Left lung (tissue), 10 donors: ENCODE data around the gene XKR3. TPM values are rescaled to one million over a fixed set of nuclear protein-coding genes. Genes with fewer than 3 reads are reported as not detected.

ENCODE experiments used
- ATAC-seq: fragments of 200-7000 bp; cut with Tn5 transposase; one replicate; pipeline ENCODE4 v1.9.1; 2020; ENCODE audit warnings: moderate library complexity
- DNase-seq, 4 donors: peaks; one replicate each; pipeline ENCODE4 v3.0.0-alpha.2; 2013 to 2020
- H3K27ac ChIP-seq, 2 donors: fragments of 200-600 bp; sonication (generic) in 1 of 2; one replicate each; pipeline versions ENCODE4 v1.5.0 to v1.8.0; 2020 to 2021
- H3K27me3 ChIP-seq, 2 donors: fragments of 200-600 bp; sonication (generic) in 1 of 2; one replicate each; pipeline versions ENCODE4 v1.5.0 to v1.8.0; 2020 to 2021
- H3K36me3 ChIP-seq, 2 donors: fragments of 200-600 bp; sonication (generic) in 1 of 2; one replicate each; pipeline versions ENCODE4 v1.5.0 to v1.8.0; 2020 to 2021
- H3K4me1 ChIP-seq, 2 donors: fragments of 200-600 bp; one replicate each; pipeline ENCODE4 v1.8.0; 2021
- H3K4me3 ChIP-seq, 2 donors: fragments of 200-600 bp; sonication (generic) in 1 of 2; one replicate each; pipeline versions ENCODE4 v1.5.0 to v1.8.0; 2020 to 2021; ENCODE audit warnings: mild to moderate bottlenecking in 1 of 2
- H3K9me3 ChIP-seq, 2 donors: fragments of 200-600 bp; sonication (generic) in 1 of 2; one replicate each; pipeline versions ENCODE4 v1.5.0 to v1.8.0; 2020 to 2021
- intact Hi-C, 2 donors: fragments of 100-400 bp; cut with DNase I; formaldehyde crosslinking; loops; one replicate each; pipeline versions ENCODE4 v1.11.2 to v1.14.2; 2022
- polyA plus RNA-seq, 6 donors: library from polyadenylated mRNA; unstranded; fragments of 120-200 nt; gene quantifications; one replicate each; pipeline ENCODE4 v1.2.1, GENCODE V29; 2013; ENCODE audit not compliant: insufficient read length in 6 of 6
- total RNA-seq, 2 donors: library from RNA; stranded (reverse); fragmentation: NEBNext Ultra II Directional; extraction: Animal tissue kit (Norgen Biotek cat#: 25700); gene quantifications; one replicate each; pipeline ENCODE4 v1.2.1, GENCODE V29; 2021
- TF ChIP-seq, protein P1 (sequence below), 2 donors: fragments of 200-600 bp; sonication (generic) in 1 of 2; IDR thresholded peaks; one replicate each; pipeline versions ENCODE4 v1.5.0 to v1.8.0; 2021; ENCODE audit warnings: antibody characterized with exemption in 2 of 2
- donor health status: DM: no; HTN: yes; CAD: no.
- donor health status: DM: no; HTN: no; CAD: no.

XKR3 gene
- total and polyA plus RNA-seq, 8 donors = 0.15 to 0.31 TPM; not detected in 6

DNA sequence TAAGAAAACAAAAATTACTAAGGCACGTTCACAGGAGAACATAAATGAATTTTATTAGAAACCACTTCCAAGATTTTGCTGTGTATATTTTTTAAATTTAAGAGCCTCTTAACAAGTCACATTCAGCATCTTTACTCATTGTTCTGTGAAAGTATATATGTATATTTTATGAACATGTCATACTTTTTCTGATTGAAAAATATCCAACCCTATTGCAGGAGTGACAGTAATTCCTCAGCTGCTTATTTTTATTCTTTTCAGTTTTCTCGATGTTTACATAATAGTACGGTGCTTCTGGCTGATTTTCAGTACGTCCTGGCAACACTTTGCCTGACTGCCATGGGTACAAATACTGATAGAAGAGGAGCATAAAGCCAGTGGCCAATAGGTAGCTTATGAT, 41.8 kb downstream of the XKR3 start:
- no peak overlapping the region for H3K27ac ChIP-seq
- DNase-seq (no peak), ATAC-seq (no peak)
- intact Hi-C loops = no loop called here
- TF ChIP-seq, protein P1, sequence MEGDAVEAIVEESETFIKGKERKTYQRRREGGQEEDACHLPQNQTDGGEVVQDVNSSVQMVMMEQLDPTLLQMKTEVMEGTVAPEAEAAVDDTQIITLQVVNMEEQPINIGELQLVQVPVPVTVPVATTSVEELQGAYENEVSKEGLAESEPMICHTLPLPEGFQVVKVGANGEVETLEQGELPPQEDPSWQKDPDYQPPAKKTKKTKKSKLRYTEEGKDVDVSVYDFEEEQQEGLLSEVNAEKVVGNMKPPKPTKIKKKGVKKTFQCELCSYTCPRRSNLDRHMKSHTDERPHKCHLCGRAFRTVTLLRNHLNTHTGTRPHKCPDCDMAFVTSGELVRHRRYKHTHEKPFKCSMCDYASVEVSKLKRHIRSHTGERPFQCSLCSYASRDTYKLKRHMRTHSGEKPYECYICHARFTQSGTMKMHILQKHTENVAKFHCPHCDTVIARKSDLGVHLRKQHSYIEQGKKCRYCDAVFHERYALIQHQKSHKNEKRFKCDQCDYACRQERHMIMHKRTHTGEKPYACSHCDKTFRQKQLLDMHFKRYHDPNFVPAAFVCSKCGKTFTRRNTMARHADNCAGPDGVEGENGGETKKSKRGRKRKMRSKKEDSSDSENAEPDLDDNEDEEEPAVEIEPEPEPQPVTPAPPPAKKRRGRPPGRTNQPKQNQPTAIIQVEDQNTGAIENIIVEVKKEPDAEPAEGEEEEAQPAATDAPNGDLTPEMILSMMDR (IDR thresholded peaks at IDR 0.05) = no peak
- no peaks in the 10 kb centered on the region for H3K27me3 ChIP-seq
- H3K9me3 ChIP-seq = no peaks in the 10 kb centered on the region
- no peak overlapping the region for H3K4me3 ChIP-seq
- H3K4me1 ChIP-seq = no peaks in the 10 kb centered on the region
- H3K36me3 ChIP-seq = no peaks in the 10 kb centered on the region

DNA sequence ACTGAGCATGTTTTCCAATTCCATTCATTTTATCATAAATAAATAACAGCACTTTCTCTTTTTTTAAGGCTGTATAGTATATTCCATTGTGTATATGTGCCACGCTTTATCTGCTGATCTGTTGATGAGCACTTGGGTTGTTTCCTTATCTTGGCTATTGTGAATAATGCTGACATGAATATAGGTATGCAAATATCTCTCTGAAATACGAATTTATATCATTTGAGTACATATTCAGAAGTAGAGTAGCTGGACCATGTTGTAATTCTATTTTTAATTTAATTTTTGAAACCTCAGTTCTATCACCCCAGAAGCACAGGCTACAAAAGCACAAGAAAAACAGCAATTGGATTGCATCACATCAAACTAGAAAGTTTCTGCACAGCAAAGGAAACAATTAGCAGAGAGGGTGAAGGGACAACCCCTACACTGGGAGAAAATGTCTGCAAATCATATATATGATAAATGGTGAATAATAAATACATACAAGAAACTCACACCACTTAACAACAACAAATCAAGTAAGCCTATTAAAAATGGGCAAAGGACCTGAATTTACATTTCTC, 43.4 kb downstream of the XKR3 start:
- no peak for ATAC-seq
- intact Hi-C loops = no loop called here
- no peaks in the 10 kb centered on the region for H3K9me3 ChIP-seq
- no peaks in the 10 kb centered on the region for H3K4me1 ChIP-seq
- H3K27me3 ChIP-seq = no peaks in the 10 kb centered on the region
- H3K27ac ChIP-seq = no peak overlapping the region
- no peak overlapping the region for H3K4me3 ChIP-seq
- H3K36me3 ChIP-seq = no peaks in the 10 kb centered on the region
- no peak for DNase-seq
- TF ChIP-seq, protein P1 (IDR thresholded peaks at IDR 0.05) = no peak

- no peak overlapping the region for H3K27ac ChIP-seq
- no peaks in the 10 kb centered on the region for H3K9me3 ChIP-seq
- no peak overlapping the region for H3K4me3 ChIP-seq
- DNase-seq (no peak), ATAC-seq (no peak)
- H3K36me3 ChIP-seq = no peaks in the 10 kb centered on the region
- no peaks in the 10 kb centered on the region for H3K4me1 ChIP-seq
- intact Hi-C loops = no loop called here
- no peaks in the 10 kb centered on the region for H3K27me3 ChIP-seq
- TF ChIP-seq, protein P1 (IDR thresholded peaks at IDR 0.05) = no peak
Observed at GRCh38 chr22:16781074-16781763, 44.0 kb downstream of the XKR3 start.

DNA sequence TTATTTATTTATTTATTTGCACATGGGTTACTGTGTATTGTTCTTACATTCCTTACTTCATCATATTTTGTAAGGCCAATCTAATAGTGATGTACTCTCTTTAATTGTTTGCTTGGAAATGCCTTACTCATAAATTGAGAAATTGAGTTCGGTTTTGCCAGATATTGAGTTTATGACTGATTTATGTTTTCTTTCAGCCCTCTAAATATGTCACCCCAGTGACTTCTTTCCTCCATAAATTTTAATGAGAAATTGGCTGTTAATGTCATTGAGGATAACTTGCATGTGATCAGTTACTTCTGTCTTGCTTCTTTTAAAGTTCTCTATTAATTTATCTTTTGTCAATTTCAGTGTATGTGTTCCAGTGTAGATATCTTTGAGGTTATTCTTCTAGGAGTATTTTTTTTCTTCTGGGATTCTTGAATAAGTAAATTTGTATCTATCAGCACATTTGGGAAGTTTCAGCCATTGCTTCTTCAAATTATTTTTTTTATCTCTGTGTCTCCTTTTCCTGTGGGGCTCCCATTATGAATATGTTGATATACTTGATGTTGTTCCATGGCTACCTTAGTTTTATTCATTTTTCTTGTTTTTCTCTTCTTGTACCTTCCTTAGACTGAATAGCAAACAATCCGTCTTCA, 47.8 kb downstream of the XKR3 start:
- Histone ChIP-seq H3K27ac (no peak overlapping the region), H3K27me3 (no peaks in the 10 kb centered on the region), H3K36me3 (no peaks in the 10 kb centered on the region), H3K9me3 (peaks cover 0 to 4% of the 10 kb centered on the region in 2 donors), H3K4me1 (peaks cover 0 to 6% of the 10 kb centered on the region in 2 donors), H3K4me3 (no peak overlapping the region)
- intact Hi-C loops = no loop called here
- DNase-seq (no peak), ATAC-seq (no peak)
- TF ChIP-seq, protein P1 (IDR thresholded peaks at IDR 0.05) = no peak

DNA sequence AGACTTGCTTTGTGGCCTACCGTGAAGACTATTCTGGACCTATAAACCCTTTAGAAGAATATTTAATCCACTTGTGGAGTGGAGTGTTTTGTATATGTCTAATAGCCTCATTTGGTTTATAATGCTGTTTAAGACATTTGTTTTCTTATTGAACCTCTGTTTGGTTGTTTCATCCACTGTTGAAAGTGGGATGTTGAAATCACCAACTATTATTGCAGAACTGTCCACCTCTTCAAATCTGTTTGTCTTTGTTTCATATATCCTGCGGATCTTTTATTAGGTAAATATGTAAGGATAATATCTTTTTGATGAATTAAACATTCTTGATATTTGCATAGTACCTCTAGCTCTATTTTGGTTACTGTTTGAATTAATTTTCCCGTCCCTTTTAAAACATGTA, 49.1 kb downstream of the XKR3 start:
- Histone ChIP-seq H3K4me3 (no peak overlapping the region), H3K36me3 (no peaks in the 10 kb centered on the region), H3K9me3 (peaks cover 0 to 4% of the 10 kb centered on the region in 2 donors), H3K27me3 (no peaks in the 10 kb centered on the region), H3K27ac (peak overlapping the region in 1 of 2 donors; percentile 56), H3K4me1 (peaks cover 0 to 6% of the 10 kb centered on the region in 2 donors)
- TF ChIP-seq, protein P1 (IDR thresholded peaks at IDR 0.05) = no peak
- DNase-seq (no peak), ATAC-seq (no peak)
- intact Hi-C loops = no loop called here
